PC-3 (cell line): ENCODE data around the gene PREX1.

Source experiments
- CTCF ChIP-seq: fragments of 300-600 bp; sonication (generic); conservative IDR thresholded peaks from 2 replicates; pipeline ENCODE4 v1.5.1; 2017; ENCODE audit warnings: antibody characterized with exemption, low read depth, mild to moderate bottlenecking, low read length
- EZH2 ChIP-seq: fragments of 300-600 bp; sonication (generic); IDR thresholded peaks from one replicate; pipeline ENCODE4 v1.6.1; 2017; ENCODE audit warnings: antibody characterized with exemption, mild to moderate bottlenecking, low read length; ENCODE audit not compliant: unreplicated experiment

GRCh38 chr20:48656137-48656536 lies 171.7 kb downstream of the PREX1 start:
- no peak for TF ChIP-seq CTCF
- TF ChIP-seq EZH2, result no peak
